AG20443 (cell line): ENCODE results near the gene BFSP2.
"Not testable (repeated sequence)": the region's sequence is repeated elsewhere in the genome, so short reads cannot be mapped to it uniquely, and the experiment has no call there.

Experiments
- DNase-seq: peaks from one replicate; pipeline ENCODE4 v3.0.0; 2012; ENCODE audit warnings: low spot score, mixed read lengths

The BFSP2 gene

DNA sequence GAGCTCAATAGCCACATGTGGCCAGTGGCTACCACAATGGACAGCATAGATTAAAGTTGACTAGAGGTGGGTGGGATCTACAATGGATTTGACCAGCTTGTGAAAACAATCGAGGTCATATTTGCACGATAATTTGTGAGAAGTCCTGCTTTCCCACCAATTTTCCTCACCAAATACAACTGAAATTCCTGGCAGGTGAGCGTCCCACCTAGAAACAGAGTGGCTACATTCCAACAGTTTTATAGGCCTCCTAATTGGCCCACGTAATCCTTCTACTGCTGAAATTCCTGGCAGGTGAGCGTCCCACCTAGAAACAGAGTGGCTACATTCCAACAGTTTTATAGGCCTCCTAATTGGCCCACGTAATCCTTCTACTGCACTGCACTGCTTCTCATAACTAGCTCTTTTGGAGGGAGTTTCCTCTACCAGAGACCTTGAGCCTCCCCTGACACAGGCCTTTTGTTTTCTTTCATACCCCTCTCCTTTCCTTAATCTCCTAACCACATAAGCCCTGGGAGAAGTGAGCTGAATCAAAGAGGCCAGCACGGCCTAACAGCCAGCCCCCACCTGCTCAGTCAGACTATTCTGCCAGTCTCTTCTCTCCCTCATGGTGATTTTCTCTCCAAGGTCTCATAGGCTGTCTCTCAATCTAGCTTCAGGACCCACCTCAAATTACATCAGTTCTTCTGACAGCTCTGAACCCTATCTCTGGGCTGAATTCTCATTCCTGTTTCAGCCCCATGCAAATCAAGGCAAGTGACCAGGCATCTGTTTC lies 80.2 kb downstream of the BFSP2 start:
- DNase-seq = no peak

DNA sequence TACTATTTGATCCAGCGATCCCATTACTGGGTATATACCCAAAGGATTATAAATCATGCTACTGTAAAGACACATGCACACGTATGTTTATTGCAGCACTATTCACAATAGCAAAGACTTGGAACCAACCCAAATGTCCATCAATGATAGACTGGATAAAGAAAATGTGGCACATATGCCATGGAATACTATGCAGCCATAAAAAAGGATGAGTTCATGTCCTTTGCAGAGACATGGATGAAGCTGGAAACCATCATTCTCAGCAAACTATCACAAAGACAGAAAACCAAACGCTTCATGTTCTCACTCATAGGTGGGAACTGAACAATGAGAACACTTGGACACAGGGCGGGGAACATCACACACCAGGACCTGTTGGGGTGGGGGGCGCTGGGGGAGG lies 82.6 kb downstream of the BFSP2 start:
- DNase-seq = not testable (repeated sequence)

DNA sequence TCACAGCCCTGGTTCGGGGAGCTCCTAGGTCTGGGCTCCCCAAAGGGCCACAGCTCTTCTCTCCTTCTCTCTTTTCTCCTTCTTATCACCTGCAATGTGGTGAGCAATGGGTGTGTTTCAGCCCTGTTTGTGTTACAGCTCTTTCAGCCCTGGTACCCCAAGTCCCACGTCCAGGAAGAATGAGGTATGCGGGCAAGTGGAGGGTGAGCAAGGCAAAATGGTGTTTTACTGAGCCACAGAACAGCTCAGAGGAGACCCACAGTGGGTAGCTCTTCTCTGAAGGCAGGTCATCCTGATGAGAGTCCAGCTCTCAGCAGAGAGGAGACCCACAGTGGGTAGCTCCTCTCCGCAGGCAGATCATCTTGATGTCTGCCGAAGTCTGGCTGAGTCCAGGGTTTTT lies 86.8 kb downstream of the BFSP2 start:
- DNase-seq = no peak

GRCh38 chr3:133487204-133487603 lies 87.3 kb downstream of the BFSP2 start:
- DNase-seq = no peak

DNA sequence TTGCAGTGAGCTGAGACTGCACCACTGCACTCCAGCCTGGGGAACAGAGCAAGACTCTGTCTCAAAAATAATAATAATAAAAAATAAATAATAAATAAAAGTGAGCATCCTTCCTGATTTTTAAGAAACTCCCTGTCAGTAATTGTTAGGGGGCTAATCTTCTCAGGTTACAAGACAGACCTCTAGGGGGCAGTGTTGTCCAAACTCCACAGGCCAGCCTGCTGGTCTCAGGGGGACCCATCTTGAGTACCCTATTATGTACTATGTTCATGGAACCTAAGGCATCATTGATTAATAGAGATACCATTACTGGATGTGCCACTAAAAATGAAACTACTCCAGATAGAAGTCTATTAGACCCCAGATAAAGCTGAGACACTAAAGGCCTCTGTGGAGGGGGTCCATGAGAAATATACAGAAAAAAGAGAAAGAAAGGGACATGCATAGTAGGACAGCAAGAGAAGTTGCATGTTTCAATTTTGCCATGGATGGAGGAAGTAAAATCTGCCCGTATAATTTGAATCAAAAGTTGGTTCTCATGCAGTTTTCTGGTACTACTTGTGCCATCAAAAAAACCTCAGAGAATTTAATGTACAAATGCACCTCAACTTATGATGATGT lies 88.2 kb downstream of the BFSP2 start:
- DNase-seq = peak; percentile 57

- DNase-seq = peak; percentile 69
These were observed 89.0 kb downstream of the BFSP2 start for GRCh38 chr3:133488785-133489367.

DNA sequence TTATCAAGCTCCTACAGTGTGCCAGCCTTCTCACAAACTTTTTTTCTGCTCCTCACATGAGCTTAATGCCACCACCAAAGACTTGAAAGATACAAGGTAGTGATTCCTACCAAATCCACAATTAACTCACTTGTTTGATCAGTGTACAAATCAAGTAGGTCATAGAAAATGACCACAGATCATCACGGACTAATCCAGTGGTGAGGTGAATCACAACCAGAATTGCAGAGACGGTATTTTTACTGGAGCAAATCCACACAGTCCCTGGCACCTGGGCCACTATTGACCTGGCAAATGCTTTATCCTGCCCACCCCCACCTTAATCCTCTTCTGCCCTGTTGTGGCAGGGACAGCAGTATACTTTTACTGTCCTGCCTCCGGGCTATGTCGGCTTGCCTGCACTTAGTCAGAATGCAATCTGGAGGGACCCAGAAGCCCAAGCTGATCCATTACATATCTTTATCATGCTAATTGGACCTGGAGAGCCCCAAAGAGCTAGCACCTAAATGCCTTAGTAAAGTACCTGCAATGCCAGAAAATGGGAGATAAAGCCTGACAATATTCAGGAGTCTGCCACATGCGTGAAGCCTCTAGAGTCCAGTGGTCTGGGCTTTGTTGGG lies 89.7 kb downstream of the BFSP2 start:
- no peak for DNase-seq

DNA sequence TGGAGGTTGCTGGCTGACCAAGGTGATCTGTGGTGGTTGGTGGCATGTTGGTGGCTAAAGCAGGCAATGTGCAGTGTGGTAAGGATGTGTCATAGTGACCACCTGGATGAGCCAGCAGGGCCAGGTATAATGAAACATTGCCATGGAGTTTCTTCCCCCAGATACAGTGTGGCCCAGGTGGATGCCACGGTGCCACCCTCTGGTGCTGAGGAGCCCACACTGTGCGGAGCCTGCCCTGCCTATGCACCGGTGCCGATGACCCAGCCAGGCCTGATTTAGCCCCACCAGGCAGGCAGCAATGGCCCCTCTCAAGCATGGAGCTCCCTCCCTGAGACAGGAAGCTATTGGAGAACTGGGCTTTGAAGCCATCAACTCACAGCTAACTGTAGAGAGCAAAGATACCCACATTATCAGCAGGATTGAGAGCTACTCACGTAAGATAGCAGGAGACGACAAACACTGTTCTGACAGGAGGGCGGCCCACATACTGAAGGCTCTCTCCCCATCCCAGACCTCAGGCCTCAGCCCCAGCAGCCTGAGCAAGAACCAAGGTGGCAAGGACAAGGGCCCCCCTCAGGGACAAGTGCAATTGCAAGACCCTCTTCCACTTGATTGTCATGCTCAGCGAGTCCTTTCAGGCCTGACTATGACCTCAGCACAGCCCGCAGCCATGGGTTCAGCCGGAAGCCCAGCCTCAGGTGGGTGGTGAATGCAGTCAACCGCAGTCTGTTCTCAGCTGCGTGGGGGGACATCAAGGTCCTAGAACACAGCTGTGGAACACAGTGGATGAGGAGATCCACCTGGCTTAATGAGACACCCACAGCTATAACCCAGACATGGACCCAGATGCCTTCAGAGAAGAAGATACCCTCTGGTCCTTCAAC lies 90.9 kb downstream of the BFSP2 start:
- no peak for DNase-seq

GRCh38 chr3:133491481-133492059 lies 91.7 kb downstream of the BFSP2 start:
- DNase-seq = no peak

DNA sequence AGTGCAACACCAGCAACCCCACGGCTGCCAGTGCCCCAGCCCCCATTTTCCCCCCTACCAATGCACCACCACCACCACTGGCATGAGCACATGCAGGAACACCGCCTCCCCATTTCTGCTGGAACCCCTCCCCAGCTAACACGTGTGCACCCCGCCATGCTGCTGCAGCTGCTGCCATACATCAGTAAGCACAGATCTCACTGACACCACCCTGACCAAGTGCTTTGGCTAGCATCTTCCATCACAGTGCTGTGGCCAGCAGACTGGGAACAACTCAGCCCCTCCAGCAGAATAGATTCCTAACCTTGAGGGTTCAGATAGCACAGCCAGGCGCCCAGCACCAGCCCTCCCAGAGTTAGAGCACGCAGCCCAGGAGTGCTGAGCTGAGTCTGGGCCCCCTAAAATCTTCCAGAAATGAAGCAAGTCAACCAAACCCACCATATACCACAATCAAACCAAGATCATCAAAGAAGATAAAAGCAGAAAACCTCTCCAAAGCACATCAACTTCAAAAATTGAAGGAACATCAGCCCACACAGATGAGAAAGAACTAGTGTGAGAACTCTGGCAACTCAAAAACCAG lies 92.4 kb downstream of the BFSP2 start:
- DNase-seq = no peak

GRCh38 chr3:133494469-133494868 lies 94.6 kb downstream of the BFSP2 start:
- DNase-seq = no peak

DNA sequence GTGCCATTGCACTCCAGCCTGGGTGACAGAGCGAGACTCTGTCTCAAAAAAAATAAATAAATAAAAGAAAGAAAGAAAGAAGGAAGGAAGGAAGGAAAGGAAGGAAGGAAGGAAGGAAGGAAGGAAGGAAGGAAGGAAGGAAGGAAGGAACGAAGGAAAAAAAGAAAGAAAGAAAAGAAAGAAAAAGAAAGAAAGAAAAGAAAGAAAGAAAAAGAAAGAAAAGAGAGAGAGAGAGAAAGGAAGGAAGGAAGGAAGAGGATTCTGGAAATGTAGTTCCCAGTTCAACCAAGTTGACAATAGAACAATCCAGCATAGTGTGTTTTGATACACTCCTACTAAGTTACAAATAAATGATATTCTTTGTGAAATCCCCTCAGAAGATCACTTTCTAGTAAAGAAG lies 102.7 kb downstream of the BFSP2 start:
- DNase-seq = not testable (repeated sequence)

- DNase-seq = no peak
These were observed 103.6 kb downstream of the BFSP2 start for GRCh38 chr3:133503409-133503808.

GRCh38 chr3:133504736-133505135 lies 104.9 kb downstream of the BFSP2 start:
- DNase-seq = no peak

GRCh38 chr3:133505813-133506212 lies 106.0 kb downstream of the BFSP2 start:
- no peak for DNase-seq

DNA sequence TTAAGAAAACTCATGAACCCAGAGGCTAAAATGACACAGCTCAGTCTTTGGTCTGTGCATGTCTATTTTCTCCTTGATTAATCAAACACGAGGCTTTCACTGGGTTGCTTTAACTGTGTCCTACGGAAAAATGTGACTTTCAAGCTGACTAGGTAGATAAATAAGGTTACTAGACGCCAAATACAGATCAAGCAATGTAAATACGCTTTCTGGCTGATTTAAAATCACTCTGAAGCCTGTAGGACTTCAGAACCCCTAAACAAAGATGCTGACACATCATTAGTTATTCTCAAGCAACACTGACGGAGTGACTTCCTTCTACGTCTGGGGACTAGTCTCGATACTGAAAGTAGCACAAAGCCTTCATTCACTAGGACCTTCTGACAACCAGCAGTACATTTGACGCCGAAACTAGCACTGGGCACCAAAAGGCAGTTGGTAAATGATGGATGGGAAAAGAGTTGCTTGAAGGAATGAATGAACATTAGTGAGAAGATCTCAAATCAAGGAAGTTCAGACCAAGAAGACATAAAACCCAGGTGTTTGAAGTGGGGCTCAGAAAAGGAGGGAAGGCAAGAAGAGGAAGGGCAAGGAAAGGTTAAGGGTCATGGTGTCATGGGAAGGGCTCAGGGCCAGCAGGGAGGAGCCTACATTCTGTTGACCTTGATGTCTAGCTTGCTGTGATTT lies 106.5 kb downstream of the BFSP2 start:
- no peak for DNase-seq

DNA sequence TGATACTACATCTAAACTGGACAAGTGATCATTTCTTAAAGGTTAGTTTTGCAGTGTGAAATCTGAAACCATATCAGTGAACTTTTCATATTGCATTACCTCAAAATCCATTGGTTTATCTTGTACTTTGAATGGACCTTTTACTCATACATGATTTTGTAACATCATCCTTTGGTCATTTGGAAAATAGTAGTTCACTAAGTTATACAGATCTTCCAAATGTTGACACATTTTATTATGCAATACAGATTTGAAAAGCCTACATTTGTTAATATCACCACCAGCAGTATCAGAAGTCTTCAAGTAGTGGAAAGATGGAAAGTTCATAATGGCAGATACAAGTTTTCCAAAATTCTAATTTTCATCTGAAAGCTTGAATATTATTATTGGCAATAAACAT lies 109.6 kb downstream of the BFSP2 start:
- no peak for DNase-seq

GRCh38 chr3:133512416-133513089 lies 112.7 kb downstream of the BFSP2 start:
- no peak for DNase-seq

DNA sequence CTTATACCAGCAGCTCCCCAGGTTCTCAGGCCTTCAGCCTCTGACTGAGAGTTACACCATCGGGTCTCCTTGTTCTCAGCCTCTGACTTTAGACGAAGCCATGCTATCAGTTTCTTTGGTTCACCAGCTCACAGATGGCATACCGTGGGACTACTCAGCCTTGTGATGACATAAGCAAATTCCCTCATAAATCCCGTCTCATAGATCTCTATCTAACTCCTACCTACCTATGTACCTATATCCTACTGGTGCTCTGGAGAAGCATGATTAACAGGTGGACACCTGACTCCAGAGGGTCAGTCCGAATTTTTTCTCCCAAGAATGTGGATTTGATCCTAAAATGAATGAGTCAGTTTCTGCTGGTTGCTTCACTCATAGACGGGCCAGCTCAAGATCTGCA lies 114.6 kb downstream of the BFSP2 start:
- no peak for DNase-seq

DNA sequence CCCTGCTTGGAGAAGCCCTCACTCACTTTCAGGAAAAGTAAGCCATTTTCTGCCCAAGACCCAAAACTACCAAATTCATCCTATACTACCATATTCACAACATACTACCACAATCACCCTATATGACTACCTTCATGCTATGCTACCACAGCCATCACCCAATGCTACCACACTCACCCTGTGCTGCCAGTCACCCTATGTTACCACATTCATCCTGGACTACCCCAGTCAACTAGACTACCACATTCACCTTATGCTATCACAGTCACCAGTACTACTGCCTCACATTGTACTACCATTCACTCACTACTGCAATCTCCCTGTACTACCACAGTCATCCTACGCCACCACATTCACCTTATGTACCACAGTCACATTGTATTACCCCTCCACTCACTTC lies 115.3 kb downstream of the BFSP2 start:
- DNase-seq = no peak
